GM21515 (cell line): ENCODE measurements around the gene HDAC4.
A peak's percentile ranks its signal among the peaks of the same experiment; 100 is the strongest.
"Not testable (repeated sequence)": the region's sequence is repeated elsewhere in the genome, so short reads cannot be mapped to it uniquely, and the experiment has no call there.

Experiments
- ATAC-seq: cut with Tn5 transposase; IDR thresholded peaks from one replicate; pipeline ENCODE4 v1.9.1; 2021; ENCODE audit not compliant: unreplicated experiment

HDAC4 gene

DNA sequence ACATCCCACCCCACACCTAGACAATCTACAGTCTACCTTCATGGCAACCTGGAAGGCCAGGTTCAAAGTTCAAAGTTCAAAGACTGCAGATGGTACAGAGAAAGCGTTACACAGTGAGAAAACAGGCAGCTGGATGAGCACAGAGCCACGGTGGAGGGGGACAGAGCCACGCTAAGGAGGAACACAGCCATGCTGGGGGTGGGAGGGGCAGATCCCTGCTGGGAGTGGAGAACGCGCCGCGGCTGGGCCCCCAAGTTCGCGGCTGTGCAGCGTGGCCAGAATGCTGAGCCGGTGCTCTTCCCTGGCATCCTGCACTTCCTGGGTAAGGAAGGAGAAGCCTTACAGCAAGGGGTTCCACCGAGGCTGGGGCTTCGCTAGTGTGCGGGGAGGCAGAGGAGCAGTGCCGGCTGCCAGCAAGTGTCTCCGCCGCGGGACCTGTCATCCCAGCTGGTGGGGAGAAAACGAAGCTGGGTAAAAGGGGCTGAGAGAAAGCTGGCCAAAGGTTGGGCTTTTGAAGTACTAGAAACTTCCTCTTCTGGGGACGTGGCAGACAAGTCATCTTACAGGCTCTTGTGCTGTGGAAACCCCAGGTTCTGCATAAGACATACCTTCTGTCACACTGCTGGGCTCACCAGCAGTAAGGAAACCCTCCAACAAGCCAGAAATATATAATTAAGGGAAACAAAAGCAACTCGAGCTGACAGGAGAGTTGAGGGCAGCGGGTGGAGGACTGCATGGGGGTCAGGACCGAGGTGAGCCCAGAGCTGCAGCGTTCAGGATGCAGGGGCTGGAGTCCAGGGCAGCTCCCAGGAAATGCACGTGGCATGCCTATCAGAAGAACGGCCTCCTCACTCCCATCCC is 115.5 kb downstream of the HDAC4 start:
- ATAC-seq = no peak

- no peak for ATAC-seq
Observed at GRCh38 chr2:239283961-239284795, 116.6 kb downstream of the HDAC4 start.

DNA sequence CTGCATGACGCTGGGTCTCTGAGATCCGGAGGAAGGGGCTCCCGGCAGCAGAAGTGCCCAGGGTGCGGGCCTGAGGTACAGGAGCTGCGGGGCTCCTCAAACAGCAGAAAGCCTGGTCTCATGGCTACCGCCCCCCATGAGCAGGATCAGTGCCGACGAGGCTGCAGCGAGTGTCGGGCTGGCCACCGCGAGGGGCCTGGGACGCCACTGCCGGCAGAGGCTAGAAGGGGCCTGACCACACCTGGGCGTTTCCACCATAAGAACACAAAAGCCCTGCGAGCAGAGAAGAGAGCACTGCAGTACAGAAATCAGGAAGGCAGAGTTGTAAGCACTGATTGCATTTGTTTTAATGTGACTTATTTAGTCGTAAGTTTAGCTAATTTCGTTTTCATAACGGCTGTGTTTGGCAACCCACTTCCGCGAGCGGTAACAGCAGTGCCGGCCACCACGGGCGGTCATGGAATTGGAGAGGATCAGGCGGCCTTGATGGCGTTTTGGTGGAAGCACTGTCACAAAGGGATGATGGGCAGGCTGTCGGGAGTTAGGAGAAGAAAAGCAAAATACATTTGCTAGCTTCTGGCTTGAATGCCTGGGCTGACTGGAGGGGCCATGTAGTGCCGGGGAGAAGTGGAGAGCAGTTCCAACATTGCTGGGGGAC is 117.4 kb downstream of the HDAC4 start:
- ATAC-seq = no peak

DNA sequence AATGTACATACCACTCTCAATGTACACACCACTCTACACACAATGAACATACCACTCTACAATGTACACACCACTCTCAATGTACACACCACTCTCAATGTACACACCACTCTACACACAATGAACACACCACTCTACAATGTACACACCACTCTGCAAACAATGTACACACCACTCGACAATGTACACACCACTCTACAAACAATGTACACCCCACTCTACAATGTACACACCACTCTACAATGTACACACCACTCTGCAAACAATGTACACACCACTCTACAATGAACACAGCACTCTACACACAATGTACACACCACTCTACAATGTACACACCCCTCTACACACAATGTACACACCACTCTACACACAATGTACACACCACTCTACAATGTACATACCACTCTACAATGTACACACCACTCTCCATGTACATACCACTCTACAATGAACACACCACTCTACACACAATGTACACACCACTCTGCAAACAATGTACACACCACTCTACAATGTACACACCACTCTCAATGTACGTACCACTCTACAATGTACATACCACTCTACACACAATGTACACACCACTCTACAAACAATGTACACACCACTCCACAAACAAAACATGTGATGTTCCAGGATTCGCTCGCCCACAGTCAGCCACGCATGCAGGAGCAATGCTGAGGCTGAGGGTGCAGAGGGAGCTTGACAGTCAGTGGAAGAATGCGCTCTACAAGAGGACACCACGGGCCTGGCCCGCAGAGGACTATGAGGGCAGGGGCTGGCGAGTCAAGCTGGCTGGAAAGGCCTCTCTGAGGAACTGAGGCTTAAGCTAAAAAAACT is 118.2 kb downstream of the HDAC4 start:
- no peak for ATAC-seq

DNA sequence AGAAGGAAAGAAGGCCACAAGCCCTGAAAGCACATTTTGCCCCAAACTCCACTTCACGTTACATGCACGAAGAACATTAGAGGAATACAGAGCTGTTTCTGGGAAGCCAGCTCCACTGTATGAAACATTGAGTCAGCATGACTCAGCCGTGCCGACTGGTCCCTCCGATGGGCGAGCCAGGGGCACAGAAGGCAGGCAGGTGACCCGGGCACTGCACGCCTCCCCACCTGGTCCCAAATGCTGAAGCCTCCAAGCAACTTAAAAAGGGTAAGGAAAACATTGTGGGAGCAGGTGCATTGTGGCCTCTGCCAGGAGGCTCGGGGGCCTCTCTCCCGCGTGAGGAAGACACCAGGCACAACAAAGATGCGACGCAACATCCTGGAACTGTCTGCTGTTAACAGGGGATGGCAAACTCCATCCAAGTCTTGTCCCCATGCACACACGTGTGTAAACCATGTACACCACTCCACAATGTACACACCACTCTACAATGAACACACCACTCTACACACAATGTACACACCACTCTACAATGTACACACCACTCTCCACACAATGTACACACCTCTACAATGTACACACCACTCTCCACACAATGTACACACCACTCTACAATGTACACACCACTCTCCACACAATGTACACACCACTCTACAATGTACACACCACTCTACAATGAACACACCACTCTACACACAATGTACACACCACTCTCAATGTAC is 120.4 kb downstream of the HDAC4 start:
- ATAC-seq = not testable (repeated sequence)

- ATAC-seq = no peak
Observed at GRCh38 chr2:239279508-239280295, 121.1 kb downstream of the HDAC4 start.

DNA sequence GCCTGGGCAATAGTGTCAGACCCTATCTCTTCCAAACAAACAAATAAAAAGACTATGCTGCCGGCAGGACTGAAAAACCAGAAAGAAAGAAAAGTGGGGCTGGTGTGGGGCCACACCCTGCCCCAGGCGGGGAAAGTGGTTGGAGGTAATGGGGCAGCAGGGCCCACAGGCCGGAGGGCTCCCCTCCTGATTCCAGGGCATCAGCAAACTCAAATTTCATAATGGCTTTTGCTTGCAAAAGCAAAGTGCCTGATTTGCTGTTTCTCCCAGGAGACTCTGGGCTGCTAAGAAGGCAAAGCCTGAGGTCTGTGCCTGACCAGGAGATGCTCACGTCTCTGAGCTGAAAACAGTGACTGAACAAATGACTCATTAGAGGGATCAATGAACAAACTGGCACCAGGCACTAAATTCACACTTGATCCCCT is 121.9 kb downstream of the HDAC4 start:
- ATAC-seq = no peak

DNA sequence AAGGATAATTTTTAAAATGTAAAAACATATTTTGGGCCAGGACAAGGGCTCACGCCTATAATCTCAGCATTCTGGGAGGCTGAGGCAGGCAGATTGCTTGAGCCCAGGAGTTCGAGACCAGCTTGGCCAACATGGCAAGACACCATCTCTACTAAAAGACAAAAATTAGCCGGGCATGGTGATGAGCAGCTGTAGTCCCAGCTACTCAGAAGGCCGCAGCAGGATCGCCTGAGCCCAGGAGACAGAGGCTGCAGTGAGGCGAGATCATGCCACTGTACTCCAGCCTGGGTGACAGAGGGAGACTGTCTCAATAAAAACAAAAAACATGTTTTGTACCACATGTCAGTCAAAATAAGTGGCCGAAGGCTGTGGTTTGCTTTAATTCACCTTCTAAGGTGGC is 122.5 kb downstream of the HDAC4 start:
- ATAC-seq = no peak

- ATAC-seq = no peak
Observed at GRCh38 chr2:239277401-239278085, 123.3 kb downstream of the HDAC4 start.

- ATAC-seq = no peak
Observed at GRCh38 chr2:239276851-239277250, 124.0 kb downstream of the HDAC4 start.

DNA sequence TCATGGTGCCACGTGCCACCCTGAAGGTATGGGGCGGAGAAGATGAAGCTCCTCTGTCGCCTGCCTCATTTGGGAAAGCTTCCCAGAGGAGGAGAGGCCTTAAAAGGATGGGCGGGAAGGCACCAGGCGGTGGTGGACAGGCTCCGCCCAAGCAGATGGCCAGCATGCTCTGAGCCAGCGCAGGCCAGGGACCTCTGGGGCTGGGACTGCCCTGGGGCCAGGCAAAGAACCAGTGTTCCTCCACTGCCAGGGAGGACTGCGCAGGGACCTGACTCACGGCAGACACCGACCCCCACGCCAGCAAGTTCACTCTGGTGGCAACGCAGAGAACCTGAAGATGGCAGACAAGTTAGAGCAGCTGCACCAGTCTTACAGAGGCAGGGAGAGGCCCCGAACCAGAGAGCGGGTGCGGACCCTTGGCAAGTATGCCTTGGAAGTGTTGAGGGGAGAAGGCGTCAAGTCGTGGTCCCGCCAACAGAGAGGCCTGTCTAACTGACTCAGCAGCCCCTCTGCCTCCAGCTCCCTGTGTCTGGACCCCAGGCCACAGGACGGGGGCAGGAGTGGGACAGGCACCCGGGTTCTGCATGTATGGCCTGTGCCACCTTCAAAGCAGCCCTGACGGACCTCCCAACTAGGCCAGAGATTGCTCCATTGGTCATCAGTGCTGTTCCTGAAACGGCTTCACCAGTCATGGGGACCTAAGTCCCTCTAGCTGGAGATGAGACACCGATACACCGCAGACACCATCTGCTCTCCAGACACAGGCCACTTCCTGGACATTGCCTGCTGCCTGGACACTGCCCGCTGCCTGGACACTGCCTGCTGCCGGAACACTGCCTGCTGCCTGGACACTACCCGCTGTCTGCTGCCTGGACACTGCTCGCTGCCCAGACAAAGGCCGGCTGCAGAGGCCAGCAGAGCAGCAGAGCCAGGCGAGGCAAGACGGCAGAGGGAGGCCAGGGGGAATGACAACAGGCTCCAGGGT is 124.7 kb downstream of the HDAC4 start:
- no peak for ATAC-seq

GRCh38 chr2:239275044-239275685 is 125.7 kb downstream of the HDAC4 start:
- ATAC-seq = peak; percentile 57

DNA sequence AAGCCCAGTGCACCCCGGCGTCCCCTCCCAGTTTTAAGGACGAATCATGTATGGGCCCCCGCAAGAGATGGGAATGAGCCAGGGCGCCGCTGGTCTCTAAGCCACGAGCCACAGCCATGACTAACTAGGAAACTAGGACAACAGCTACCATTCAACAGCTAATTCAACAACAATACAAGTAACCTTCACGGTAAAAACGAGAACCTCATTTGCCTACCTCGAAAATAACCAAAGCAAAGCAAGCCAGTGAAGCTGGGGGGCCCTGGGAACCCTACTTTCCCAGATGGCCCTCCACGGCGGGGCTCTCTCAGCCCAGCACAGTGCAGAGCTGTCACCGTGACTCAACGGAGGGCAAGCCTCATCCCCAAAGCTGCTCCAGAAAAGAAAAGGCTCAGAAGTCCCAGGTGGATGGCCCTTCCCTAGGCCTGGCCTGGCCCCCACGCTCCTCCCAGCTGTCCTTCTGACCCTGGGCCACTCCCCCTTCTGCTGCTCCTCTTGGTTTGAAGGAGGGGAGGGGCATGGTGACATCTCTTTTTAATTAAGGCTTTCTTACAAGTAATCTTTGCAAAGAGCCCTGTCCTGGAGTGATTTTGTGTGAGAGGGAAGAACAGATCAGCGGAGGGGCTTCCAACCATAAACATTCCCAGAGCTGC is 126.3 kb downstream of the HDAC4 start:
- peak; percentile 8 for ATAC-seq

DNA sequence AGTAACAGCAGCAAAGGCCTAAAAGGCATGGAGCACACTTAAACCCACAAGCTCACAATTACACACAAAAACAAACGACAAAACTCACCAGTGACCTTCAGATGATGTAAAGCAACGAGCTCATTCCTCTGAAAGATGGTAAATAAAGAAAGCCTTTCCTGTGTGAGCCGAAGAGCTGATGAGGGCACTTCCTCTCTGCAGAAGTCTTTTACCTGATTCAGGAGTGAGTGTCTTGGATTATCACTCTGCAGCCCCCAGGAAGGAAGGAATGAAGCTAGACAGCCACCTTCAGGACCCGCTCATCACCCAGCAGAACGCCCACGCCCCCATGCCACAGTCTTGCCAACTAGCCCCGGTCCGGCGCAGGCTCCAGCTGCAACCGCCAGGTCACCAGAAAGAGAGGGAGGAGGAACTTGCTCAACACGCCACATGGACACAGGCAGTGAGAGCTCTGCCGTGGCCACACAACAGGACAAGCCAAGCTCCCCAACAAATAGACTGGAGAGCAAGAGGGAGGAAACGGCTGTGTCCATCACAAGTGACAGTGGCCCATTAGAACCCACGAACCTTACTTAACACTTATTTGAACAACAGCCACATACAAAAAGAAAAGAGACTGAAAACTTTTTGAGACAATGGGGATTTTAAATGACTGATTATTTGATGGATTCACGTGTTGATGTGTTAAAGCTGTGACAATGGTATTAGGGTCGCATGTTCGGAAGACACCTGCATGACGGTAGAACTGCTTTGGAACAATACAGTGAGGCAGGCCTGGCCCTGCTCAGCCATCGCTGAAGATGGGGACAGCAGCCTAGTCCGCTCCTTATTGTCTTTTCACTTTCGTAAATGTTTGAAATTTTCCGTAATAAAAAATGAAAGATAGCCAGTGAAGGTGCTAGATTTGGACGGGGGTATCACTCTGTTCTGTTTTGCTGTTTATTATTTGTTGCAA is 127.3 kb downstream of the HDAC4 start:
- ATAC-seq = no peak

- ATAC-seq = no peak
Observed at GRCh38 chr2:239272626-239273025, 128.2 kb downstream of the HDAC4 start.
